HepG2 (cell line): Measurements from ENCODE around the gene ISG20. TPM values are rescaled to one million over a fixed set of nuclear protein-coding genes. Genes with fewer than 3 reads are reported as not detected.

ENCODE experiments used
- GZF1 ChIP-seq: sonication (generic); formaldehyde crosslinking; IDR thresholded peaks from 2 replicates; pipeline ENCODE4 v1.5.1; 2020; ENCODE audit warnings: mild to moderate bottlenecking, missing genetic modification reagents
- HOXA7 ChIP-seq: sonication (generic); formaldehyde crosslinking; IDR thresholded peaks from 2 replicates; pipeline ENCODE4 v1.8.1; 2022; ENCODE audit warnings: mild to moderate bottlenecking, missing genetic modification reagents, moderate library complexity
- NFATC3 ChIP-seq: sonication (generic); formaldehyde crosslinking; IDR thresholded peaks from 2 replicates; pipeline ENCODE4 v1.5.1; 2020; ENCODE audit warnings: mild to moderate bottlenecking, missing genetic modification reagents
- SNAI1 ChIP-seq: sonication (generic); formaldehyde crosslinking; IDR thresholded peaks from 2 replicates; pipeline ENCODE4 v1.5.0; 2020; ENCODE audit warnings: mild to moderate bottlenecking, missing genetic modification reagents, borderline replicate concordance
- SNRNP70 ChIP-seq: fragments of 200-400 bp; formaldehyde crosslinking; IDR thresholded peaks from 2 replicates; pipeline ENCODE4 v1.6.1; 2017; ENCODE audit warnings: mild to moderate bottlenecking, low read depth, low read length, moderate library complexity
- ZNF878 ChIP-seq: sonication (generic); formaldehyde crosslinking; IDR thresholded peaks from 2 replicates; pipeline ENCODE4 v1.8.1; 2023; ENCODE audit warnings: mild to moderate bottlenecking, missing genetic modification reagents, moderate library complexity
- polyA plus RNA-seq, 8 experiments: library from polyadenylated mRNA; depleted of rRNA in 3 of 8; stranded (reverse) in 7 of 8; unstranded in 1 of 8; fragments of >200 nt; fragmentation: Illumina TruSeq in 4 of 8; extraction: Trizol in 4 of 8; gene quantifications; 2 replicates each; pipeline versions ENCODE4 v1.2.1 to v1.2.3, GENCODE V29; 2011 to 2016; ENCODE audit warnings: low read depth in 4 of 8, missing spikeins in 1 of 8, mixed read lengths in 1 of 8; ENCODE audit not compliant: insufficient read depth in 1 of 8
- total RNA-seq, 5 experiments: library from RNA; depleted of rRNA; stranded (reverse); fragments of >200 nt; fragmentation: Illumina TruSeq; extraction: Trizol; gene quantifications; 2 replicates each; pipeline ENCODE4 v1.2.3, GENCODE V29; 2016; ENCODE audit warnings: low read depth in 1 of 5
- TF ChIP-seq, protein P1 (sequence below): IDR thresholded peaks from 2 replicates; pipeline ENCODE4 v1.6.1; 2016; ENCODE audit warnings: low read depth, missing genetic modification reagents, missing compliant biosample characterization
- TF ChIP-seq, protein P2 (sequence below): sonication (generic); formaldehyde crosslinking; IDR thresholded peaks from 2 replicates; pipeline ENCODE4 v1.4.0; 2020; ENCODE audit warnings: missing genetic modification reagents
- TF ChIP-seq, protein P3 (sequence below): sonication (generic); formaldehyde crosslinking; IDR thresholded peaks from 2 replicates; pipeline ENCODE4 v1.5.1; 2020; ENCODE audit warnings: mild to moderate bottlenecking, missing genetic modification reagents, borderline replicate concordance

ISG20 gene
- total and polyA plus RNA-seq, 2 of the 13 experiments (the other 11 are each of a cell fraction or from before 2014, with no cell fraction given): 6.3 to 31.5 TPM

DNA sequence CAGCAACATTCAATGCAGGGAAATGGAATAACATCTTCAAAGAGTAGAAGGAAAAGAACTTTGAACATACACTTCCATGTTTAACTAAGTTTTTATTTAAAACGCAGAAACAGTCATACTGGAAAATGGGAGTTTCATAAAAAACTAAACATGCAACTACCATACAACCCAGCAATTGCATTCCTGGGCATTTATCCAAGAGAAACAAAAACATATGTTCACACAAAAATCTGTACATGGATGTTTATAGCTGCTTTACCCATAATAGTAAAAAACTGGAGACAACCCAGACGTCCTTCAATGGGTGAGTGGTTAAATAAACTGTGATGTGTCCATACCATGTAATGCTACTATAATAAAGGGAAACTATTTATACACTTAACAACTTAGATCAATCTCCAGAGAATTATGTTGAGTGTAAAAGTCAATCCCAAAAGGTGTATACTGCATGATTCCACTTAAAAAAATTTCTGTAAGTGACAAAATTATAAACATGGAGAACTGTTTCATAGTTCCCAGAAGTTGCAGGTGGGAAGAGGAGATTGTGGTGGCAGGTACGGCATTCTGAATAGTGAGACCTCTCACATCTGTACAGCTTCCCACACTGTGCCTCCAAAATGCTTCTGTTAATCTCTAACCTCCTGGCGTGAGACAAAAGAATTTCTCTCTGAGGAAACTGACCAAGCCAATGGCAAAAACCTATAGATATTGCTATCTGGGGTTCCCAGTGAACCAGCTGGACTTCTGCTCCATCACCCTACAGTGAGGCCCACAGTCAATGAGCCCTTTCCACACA is 23.1 kb downstream of the ISG20 start (continued):
- TF ChIP-seq, protein P1, sequence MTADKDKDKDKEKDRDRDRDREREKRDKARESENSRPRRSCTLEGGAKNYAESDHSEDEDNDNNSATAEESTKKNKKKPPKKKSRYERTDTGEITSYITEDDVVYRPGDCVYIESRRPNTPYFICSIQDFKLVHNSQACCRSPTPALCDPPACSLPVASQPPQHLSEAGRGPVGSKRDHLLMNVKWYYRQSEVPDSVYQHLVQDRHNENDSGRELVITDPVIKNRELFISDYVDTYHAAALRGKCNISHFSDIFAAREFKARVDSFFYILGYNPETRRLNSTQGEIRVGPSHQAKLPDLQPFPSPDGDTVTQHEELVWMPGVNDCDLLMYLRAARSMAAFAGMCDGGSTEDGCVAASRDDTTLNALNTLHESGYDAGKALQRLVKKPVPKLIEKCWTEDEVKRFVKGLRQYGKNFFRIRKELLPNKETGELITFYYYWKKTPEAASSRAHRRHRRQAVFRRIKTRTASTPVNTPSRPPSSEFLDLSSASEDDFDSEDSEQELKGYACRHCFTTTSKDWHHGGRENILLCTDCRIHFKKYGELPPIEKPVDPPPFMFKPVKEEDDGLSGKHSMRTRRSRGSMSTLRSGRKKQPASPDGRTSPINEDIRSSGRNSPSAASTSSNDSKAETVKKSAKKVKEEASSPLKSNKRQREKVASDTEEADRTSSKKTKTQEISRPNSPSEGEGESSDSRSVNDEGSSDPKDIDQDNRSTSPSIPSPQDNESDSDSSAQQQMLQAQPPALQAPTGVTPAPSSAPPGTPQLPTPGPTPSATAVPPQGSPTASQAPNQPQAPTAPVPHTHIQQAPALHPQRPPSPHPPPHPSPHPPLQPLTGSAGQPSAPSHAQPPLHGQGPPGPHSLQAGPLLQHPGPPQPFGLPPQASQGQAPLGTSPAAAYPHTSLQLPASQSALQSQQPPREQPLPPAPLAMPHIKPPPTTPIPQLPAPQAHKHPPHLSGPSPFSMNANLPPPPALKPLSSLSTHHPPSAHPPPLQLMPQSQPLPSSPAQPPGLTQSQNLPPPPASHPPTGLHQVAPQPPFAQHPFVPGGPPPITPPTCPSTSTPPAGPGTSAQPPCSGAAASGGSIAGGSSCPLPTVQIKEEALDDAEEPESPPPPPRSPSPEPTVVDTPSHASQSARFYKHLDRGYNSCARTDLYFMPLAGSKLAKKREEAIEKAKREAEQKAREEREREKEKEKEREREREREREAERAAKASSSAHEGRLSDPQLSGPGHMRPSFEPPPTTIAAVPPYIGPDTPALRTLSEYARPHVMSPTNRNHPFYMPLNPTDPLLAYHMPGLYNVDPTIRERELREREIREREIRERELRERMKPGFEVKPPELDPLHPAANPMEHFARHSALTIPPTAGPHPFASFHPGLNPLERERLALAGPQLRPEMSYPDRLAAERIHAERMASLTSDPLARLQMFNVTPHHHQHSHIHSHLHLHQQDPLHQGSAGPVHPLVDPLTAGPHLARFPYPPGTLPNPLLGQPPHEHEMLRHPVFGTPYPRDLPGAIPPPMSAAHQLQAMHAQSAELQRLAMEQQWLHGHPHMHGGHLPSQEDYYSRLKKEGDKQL (CRISPR knock-in tag): no peak
- no peak for TF ChIP-seq SNRNP70
- no peak for TF ChIP-seq ZNF878 (CRISPR knock-in tag)
- TF ChIP-seq NFATC3 (CRISPR knock-in tag): no peak
- TF ChIP-seq, protein P2, sequence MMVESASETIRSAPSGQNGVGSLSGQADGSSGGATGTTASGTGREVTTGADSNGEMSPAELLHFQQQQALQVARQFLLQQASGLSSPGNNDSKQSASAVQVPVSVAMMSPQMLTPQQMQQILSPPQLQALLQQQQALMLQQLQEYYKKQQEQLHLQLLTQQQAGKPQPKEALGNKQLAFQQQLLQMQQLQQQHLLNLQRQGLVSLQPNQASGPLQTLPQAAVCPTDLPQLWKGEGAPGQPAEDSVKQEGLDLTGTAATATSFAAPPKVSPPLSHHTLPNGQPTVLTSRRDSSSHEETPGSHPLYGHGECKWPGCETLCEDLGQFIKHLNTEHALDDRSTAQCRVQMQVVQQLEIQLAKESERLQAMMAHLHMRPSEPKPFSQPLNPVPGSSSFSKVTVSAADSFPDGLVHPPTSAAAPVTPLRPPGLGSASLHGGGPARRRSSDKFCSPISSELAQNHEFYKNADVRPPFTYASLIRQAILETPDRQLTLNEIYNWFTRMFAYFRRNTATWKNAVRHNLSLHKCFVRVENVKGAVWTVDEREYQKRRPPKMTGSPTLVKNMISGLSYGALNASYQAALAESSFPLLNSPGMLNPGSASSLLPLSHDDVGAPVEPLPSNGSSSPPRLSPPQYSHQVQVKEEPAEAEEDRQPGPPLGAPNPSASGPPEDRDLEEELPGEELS (CRISPR knock-in tag): no peak
- TF ChIP-seq HOXA7: no peak
- no peak for TF ChIP-seq GZF1
- TF ChIP-seq, protein P3, sequence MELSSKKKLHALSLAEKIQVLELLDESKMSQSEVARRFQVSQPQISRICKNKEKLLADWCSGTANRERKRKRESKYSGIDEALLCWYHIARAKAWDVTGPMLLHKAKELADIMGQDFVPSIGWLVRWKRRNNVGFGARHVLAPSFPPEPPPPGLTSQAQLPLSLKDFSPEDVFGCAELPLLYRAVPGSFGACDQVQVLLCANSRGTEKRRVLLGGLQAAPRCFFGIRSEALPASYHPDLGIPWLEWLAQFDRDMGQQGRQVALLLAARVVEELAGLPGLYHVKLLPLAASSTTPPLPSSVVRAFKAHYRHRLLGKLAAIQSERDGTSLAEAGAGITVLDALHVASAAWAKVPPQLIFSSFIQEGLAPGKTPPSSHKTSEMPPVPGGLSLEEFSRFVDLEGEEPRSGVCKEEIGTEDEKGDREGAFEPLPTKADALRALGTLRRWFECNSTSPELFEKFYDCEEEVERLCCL (CRISPR knock-in tag): no peak
- no peak for TF ChIP-seq SNAI1
